ENCODE measurements around the gene NFE2L2. TPM values are rescaled to one million over a fixed set of nuclear protein-coding genes. Genes with fewer than 3 reads are reported as not detected.
A peak's percentile ranks its signal among the peaks of the same experiment; 100 is the strongest.
"Not testable (repeated sequence)": the region's sequence is repeated elsewhere in the genome, so short reads cannot be mapped to it uniquely, and the experiment has no call there.

NFE2L2 gene
- total and polyA plus RNA-seq, 7 donors: 46.7 to 103 (median 88.3) TPM

DNA sequence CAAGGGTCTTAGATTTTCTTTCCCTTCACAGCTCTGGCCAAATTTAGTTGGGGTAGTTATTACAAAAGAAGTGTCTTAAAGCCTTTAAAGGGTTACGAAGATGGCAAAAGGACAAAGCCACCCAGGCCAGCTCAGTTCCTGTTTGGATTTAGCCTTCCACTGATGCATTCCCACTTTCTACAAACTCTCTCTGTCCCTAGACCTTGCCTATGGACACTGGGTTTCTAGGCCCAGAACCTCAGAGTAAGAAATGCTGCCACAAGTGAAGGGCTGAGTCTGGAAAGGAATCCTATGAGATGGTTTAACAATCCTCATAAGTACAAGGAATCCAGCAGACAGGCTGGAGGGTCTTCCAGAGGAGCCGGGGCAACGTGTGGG, 13.4 kb downstream of the NFE2L2 start:
- no peak for TF ChIP-seq EP300 (IDR thresholded peaks at IDR 0.05)
- TF ChIP-seq CTCF (IDR thresholded peaks at IDR 0.05): no peak
- TF ChIP-seq POLR2AphosphoS5 (IDR thresholded peaks at IDR 0.05): no peak
- TF ChIP-seq POLR2A (IDR thresholded peaks at IDR 0.05): no peak
- Histone ChIP-seq H3K27ac (peak overlapping the region; percentile 50 to 72 (median 60)), H3K36me3 (no peaks in the 10 kb centered on the region), H3K9me3 (no peaks in the 10 kb centered on the region), H3K4me1 (peaks cover 0 to 100% (median 92%) of the 10 kb centered on the region in 4 donors), H3K27me3 (no peaks in the 10 kb centered on the region), H3K4me3 (no peak overlapping the region)
- DNase-seq: no peak
- WGBS, 2 donors: 78 to 85% methylated on average over 3 of the region's 3 CpGs
- intact Hi-C loops (cut with DNase I): no loop called here

DNA sequence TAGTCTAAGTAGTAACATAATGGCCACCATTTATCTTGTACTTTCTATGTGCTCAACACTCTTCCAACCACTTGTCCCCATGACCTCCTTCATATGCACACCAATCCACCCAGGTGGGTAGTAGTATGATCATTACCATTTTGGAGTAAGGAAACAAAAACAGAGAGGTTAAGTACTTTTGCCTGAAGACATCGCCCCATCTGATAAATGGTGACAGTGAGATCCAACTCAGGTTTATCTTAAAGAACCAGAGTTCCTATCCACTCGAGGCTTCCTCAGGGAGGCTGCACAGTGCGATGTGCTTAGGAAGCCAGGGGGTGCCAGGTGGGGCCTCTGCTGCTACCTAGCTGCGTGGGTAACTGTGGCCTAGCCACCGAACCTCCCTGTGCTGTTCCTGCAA, 14.1 kb downstream of the NFE2L2 start:
- Histone ChIP-seq H3K27ac (peak overlapping the region in 2 of 4 donors; percentile 57 to 72), H3K9me3 (no peaks in the 10 kb centered on the region), H3K36me3 (no peaks in the 10 kb centered on the region), H3K27me3 (no peaks in the 10 kb centered on the region), H3K4me3 (no peak overlapping the region), H3K4me1 (peaks cover 0 to 100% (median 92%) of the 10 kb centered on the region in 4 donors)
- TF ChIP-seq CTCF (IDR thresholded peaks at IDR 0.05) (no peak), POLR2AphosphoS5 (IDR thresholded peaks at IDR 0.05) (no peak), POLR2A (IDR thresholded peaks at IDR 0.05) (no peak), EP300 (IDR thresholded peaks at IDR 0.05) (no peak)
- DNase-seq: no peak
- intact Hi-C loops (cut with DNase I): no loop called here
- WGBS, 2 donors: 86 to 92% methylated on average over 5 of the region's 5 CpGs

GRCh38 chr2:177249038-177249437, 15.5 kb downstream of the NFE2L2 start:
- Histone ChIP-seq H3K9me3 (no peaks in the 10 kb centered on the region), H3K4me3 (no peak overlapping the region), H3K4me1 (peaks cover 0 to 100% (median 91%) of the 10 kb centered on the region in 4 donors), H3K36me3 (no peaks in the 10 kb centered on the region), H3K27me3 (no peaks in the 10 kb centered on the region), H3K27ac (peak overlapping the region in 1 of 4 donors; percentile 12)
- TF ChIP-seq POLR2AphosphoS5 (IDR thresholded peaks at IDR 0.05): no peak
- no peak for TF ChIP-seq EP300 (IDR thresholded peaks at IDR 0.05)
- no peak for TF ChIP-seq CTCF (IDR thresholded peaks at IDR 0.05)
- no peak for TF ChIP-seq POLR2A (IDR thresholded peaks at IDR 0.05)
- no peak for DNase-seq
- intact Hi-C loops (cut with DNase I): no loop called here
- WGBS, 2 donors: 94% methylated on average over 7 of the region's 7 CpGs

GRCh38 chr2:177247693-177248262, 16.7 kb downstream of the NFE2L2 start:
- intact Hi-C loops (cut with DNase I): no loop called here
- H3K27me3 ChIP-seq: no peaks in the 10 kb centered on the region
- DNase-seq: no peak
- no peaks in the 10 kb centered on the region for H3K36me3 ChIP-seq
- WGBS, 2 donors: 83 to 92% methylated on average over 6 of the region's 6 CpGs
- no peak overlapping the region for H3K27ac ChIP-seq
- H3K4me3 ChIP-seq: no peak overlapping the region
- TF ChIP-seq POLR2A (IDR thresholded peaks at IDR 0.05): no peak
- TF ChIP-seq EP300 (IDR thresholded peaks at IDR 0.05): no peak
- TF ChIP-seq POLR2AphosphoS5 (IDR thresholded peaks at IDR 0.05): no peak
- no peak for TF ChIP-seq CTCF (IDR thresholded peaks at IDR 0.05)
- H3K4me1 ChIP-seq: peaks cover 0 to 100% (median 91%) of the 10 kb centered on the region in 4 donors
- H3K9me3 ChIP-seq: no peaks in the 10 kb centered on the region

- H3K27me3 ChIP-seq; intact Hi-C loops (cut with DNase I); H3K9me3 ChIP-seq; H3K36me3 ChIP-seq; H3K4me3 ChIP-seq; DNase-seq: not testable (repeated sequence)
- WGBS, 2 donors: 83 to 89% methylated on average over 2 of the region's 2 CpGs
- peak overlapping the region in 2 of 4 donors; percentile 85 to 91 for H3K27ac ChIP-seq
- peaks cover 0 to 100% (median 92%) of the 10 kb centered on the region in 4 donors for H3K4me1 ChIP-seq
Measured at GRCh38 chr2:177246523-177247030, 17.9 kb downstream of the NFE2L2 start.

Measured in sigmoid colon (tissue), 7 donors.